ENCODE measurements around the gene ADGRG3.

Gene ADGRG3

DNA sequence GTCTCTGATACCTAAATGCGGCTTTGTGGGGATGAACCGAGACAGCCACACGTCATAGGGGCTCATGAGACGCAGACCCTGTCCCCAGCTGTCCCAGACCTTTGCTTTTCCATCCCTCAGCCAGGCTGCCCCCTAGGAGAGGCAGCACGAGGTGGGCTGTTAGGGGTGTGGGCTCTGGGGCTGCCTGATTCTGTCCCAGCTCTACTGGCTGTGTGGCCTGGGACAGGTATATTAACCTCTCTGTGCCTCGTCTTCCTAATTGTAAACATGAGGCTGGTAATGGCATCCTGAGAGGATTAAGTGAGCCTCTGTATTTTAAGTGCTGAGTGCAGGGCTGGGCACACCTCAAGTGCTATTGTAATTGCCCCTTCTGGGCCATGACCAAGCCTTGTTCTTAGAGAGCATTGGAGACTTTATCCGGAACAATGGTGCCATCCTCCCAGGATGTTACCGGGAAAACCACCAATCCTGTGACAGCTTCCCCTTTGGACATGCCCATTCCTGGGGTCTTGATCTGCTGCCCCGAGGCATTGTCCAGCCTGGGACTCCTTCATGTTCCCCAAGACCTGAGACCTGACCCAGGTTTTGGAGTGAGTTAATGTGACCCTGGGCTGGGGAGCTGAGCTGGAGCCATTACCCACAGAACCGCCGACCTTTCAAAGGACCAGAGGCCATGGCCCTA is 34.6 kb upstream of the ADGRG3 start:
- POLR2A ChIA-PET, result interaction anchor here (0.6 kb wide), 1 partner anchor 394 kb away, joined by 5 read pairs; no protein-coding TSS in a partner anchor
- Histone ChIP-seq H3K36me3 (ENCODE audit: control insufficient read depth in 2 of 2, insufficient read depth in 1 of 2, low read length in 2 of 2) (no peaks in the 10 kb centered on the region), H3K9me3 (ENCODE audit: control insufficient read depth, insufficient read depth, low read depth, low read length) (no peaks in the 10 kb centered on the region), H3K27ac (ENCODE audit: extremely low read depth, low read depth, low read length) (no peak overlapping the region), H3K4me3 (ENCODE audit: low read depth, low read length) (no peak overlapping the region), H3K4me1 (ENCODE audit: control insufficient read depth, insufficient read depth, low read length) (no peaks in the 10 kb centered on the region)
- no peak for TF ChIP-seq HOXC10 (CRISPR knock-in tag; IDR thresholded peaks at IDR 0.05)
- peak; percentile 65; the same call in 1 of the 2 replicates for TF ChIP-seq ZNF768 (tag by site-specific recombination; IDR thresholded peaks at IDR 0.05)
- TF ChIP-seq ZBTB10 (tag by site-specific recombination; IDR thresholded peaks at IDR 0.05), result no peak
- TF ChIP-seq ZFP3 (tag by site-specific recombination; IDR thresholded peaks at IDR 0.05; ENCODE audit: low read depth), result no peak
- TF ChIP-seq ZNF426 (tag by site-specific recombination; IDR thresholded peaks at IDR 0.05), result no peak
- CTCF ChIA-PET, result interaction anchor here (0.6 to 8.7 kb wide), 3 partner anchors 15 to 35 kb away, joined by 3 to 60 read pairs (median 4); no protein-coding TSS in a partner anchor

- Histone ChIP-seq H3K27ac (ENCODE audit: extremely low read depth, low read depth, low read length) (no peak overlapping the region), H3K4me1 (ENCODE audit: control insufficient read depth, insufficient read depth, low read length) (no peaks in the 10 kb centered on the region), H3K4me3 (ENCODE audit: low read depth, low read length) (no peak overlapping the region), H3K9me3 (ENCODE audit: control insufficient read depth, insufficient read depth, low read depth, low read length) (no peaks in the 10 kb centered on the region), H3K36me3 (ENCODE audit: control insufficient read depth in 2 of 2, insufficient read depth in 1 of 2, low read length in 2 of 2) (no peaks in the 10 kb centered on the region)
- TF ChIP-seq ZFHX2 (tag by site-specific recombination; conservative IDR thresholded peaks at IDR 0.05) (0 out of 2 replicates have a peak, but pooled peaks have one; percentile 16), ZNF324 (tag by site-specific recombination; IDR thresholded peaks at IDR 0.05) (no peak)
- ChIA-PET POLR2A (interaction anchor here (0.6 kb wide), 1 partner anchor 394 kb away, joined by 5 read pairs; no protein-coding TSS in a partner anchor), CTCF (interaction anchor here (0.8 to 8.7 kb wide), 2 partner anchors 14 to 34 kb away, joined by 4 to 60 read pairs; no protein-coding TSS in a partner anchor)
Measured at GRCh38 chr16:57634171-57634570, 33.9 kb upstream of the ADGRG3 start.

GRCh38 chr16:57635266-57636097 is 32.6 kb upstream of the ADGRG3 start:
- ChIA-PET CTCF (interaction anchor here (0.6 to 8.7 kb wide), 2 partner anchors 13 to 110 kb away, joined by 3 to 60 read pairs; no protein-coding TSS in a partner anchor), POLR2A (no interaction called here)
- H3K27ac ChIP-seq (ENCODE audit: extremely low read depth, low read depth, low read length), result no peak overlapping the region
- TF ChIP-seq HOXD13 (CRISPR knock-in tag; IDR thresholded peaks at IDR 0.05; ENCODE audit: borderline replicate concordance) (no peak), ZSCAN23 (tag by site-specific recombination; IDR thresholded peaks at IDR 0.05) (no peak), KLF7 (tag by site-specific recombination; IDR thresholded peaks at IDR 0.05; ENCODE audit: borderline replicate concordance) (no peak), ZNF830 (tag by site-specific recombination; IDR thresholded peaks at IDR 0.05; ENCODE audit: low read depth) (no peak), ZNF677 (tag by site-specific recombination; IDR thresholded peaks at IDR 0.05) (no peak), ZNF521 (tag by site-specific recombination; IDR thresholded peaks at IDR 0.05) (no peak), ZNF621 (tag by site-specific recombination; IDR thresholded peaks at IDR 0.05) (no peak)
- H3K4me3 ChIP-seq (ENCODE audit: low read depth, low read length), result no peak overlapping the region
- no peaks in the 10 kb centered on the region for H3K9me3 ChIP-seq (ENCODE audit: control insufficient read depth, insufficient read depth, low read depth, low read length)
- no peaks in the 10 kb centered on the region for H3K4me1 ChIP-seq (ENCODE audit: control insufficient read depth, insufficient read depth, low read length)
- H3K36me3 ChIP-seq (ENCODE audit: control insufficient read depth in 2 of 2, insufficient read depth in 1 of 2, low read length in 2 of 2), result no peaks in the 10 kb centered on the region
